ENCODE measurements around the gene ADAM11.
"Not testable (repeated sequence)": the region's sequence is repeated elsewhere in the genome, so short reads cannot be mapped to it uniquely, and the experiment has no call there.

The ADAM11 gene

GRCh38 chr17:44751331-44751730, 7.5 kb upstream of the ADAM11 start:
- TF ChIP-seq CTCF (IDR thresholded peaks at IDR 0.05; ENCODE audit: insufficient read depth, low read depth, low read length, missing control alignments) = no peak
- no peak for DNase-seq (ENCODE audit: low read depth)
- no peak overlapping the region for H3K4me3 ChIP-seq (ENCODE audit: low read depth, low read length)

GRCh38 chr17:44751806-44752205, 7.0 kb upstream of the ADAM11 start:
- DNase-seq (ENCODE audit: low read depth) = no peak
- TF ChIP-seq CTCF (IDR thresholded peaks at IDR 0.05; ENCODE audit: insufficient read depth, low read depth, low read length, missing control alignments) = no peak
- no peak overlapping the region for H3K4me3 ChIP-seq (ENCODE audit: low read depth, low read length)

- no peak for DNase-seq (ENCODE audit: low read depth)
- TF ChIP-seq CTCF (IDR thresholded peaks at IDR 0.05; ENCODE audit: insufficient read depth, low read depth, low read length, missing control alignments) = no peak
- H3K4me3 ChIP-seq (ENCODE audit: low read depth, low read length) = no peak overlapping the region
These were observed 5.6 kb upstream of the ADAM11 start for GRCh38 chr17:44752953-44753861.

GRCh38 chr17:44754276-44754675, 4.5 kb upstream of the ADAM11 start:
- no peak for DNase-seq (ENCODE audit: low read depth)
- no peak overlapping the region for H3K4me3 ChIP-seq (ENCODE audit: low read depth, low read length)
- TF ChIP-seq CTCF (IDR thresholded peaks at IDR 0.05; ENCODE audit: insufficient read depth, low read depth, low read length, missing control alignments) = no peak

GRCh38 chr17:44755180-44755579, 3.6 kb upstream of the ADAM11 start:
- not testable (repeated sequence) for H3K4me3 ChIP-seq (ENCODE audit: low read depth, low read length); DNase-seq (ENCODE audit: low read depth)

GRCh38 chr17:44757045-44757917, 1.5 kb upstream of the ADAM11 start:
- no peak for DNase-seq (ENCODE audit: low read depth)
- H3K4me3 ChIP-seq (ENCODE audit: low read depth, low read length) = no peak overlapping the region
- no peak for TF ChIP-seq CTCF (IDR thresholded peaks at IDR 0.05; ENCODE audit: insufficient read depth, low read depth, low read length, missing control alignments)

GRCh38 chr17:44757918-44758413, 822 bp upstream of the ADAM11 start:
- TF ChIP-seq CTCF (IDR thresholded peaks at IDR 0.05; ENCODE audit: insufficient read depth, low read depth, low read length, missing control alignments) = no peak
- H3K4me3 ChIP-seq (ENCODE audit: low read depth, low read length) = no peak overlapping the region
- no peak for DNase-seq (ENCODE audit: low read depth)
